Activated CD4-positive, alpha-beta T cell treated with anti-CD3 and anti-CD28 coated beads, Interleukin-2, amount 50 U/mL, for 4 hours (primary cell): Measurements from ENCODE around the gene HIGD2A.
"Not testable (repeated sequence)": the region's sequence is repeated elsewhere in the genome, so short reads cannot be mapped to it uniquely, and the experiment has no call there.

ENCODE experiments used
- DNase-seq, 2 experiments: peaks; one replicate each; pipeline ENCODE4 v3.0.0-alpha.2; 2020

Gene HIGD2A

DNA sequence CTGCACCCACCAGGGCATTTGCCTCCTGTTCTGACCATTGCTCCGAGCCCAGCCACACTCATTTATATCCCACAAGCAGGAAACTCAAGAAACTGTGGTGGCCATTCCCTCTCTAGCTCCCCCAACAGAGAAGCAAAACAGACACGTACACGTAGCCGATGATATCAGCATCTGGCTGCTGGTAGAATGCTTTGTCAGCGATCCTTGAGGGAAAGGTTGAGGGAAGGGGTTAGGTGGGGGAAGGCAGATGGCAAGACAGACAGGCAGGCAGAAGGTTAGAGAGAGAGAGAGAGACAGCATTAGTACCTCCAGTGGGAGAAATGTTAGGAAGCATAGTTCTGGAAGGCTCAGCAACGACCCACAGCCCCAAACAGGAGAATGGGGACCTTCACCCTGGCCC is 7.8 kb downstream of the HIGD2A start:
- no peak for DNase-seq

DNA sequence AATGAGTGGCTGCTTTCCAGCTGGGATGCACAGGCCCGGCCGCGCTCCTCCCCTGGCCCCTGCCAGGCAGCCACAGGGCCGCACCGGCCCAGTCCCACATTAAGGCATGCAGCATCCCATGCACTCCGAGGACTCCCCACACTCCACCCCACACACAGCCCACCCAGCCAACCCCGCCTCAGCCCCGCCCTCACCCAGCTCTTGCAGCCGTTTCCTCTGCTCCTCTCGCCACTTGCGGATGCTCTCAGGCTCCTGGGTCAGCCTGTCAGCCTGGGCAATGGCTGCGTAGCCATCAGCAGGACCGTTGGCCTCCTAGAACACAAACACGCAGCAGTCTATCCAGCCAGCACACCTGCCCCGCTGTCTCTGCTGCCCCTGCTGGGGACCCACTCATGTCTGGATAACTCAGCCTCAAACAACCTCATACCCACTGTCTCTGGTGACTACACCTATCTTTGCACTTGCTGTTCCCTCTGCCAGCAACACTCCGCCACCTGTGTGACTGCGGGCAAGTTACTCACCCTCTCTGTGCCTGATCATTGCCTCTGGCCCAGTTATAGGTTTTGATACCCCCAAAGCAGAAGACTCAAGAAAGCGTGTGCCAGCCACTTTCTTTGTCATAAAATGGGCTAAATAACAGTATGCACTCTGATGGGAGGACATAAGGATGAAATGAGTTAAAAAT is 9.3 kb downstream of the HIGD2A start:
- no peak for DNase-seq

DNA sequence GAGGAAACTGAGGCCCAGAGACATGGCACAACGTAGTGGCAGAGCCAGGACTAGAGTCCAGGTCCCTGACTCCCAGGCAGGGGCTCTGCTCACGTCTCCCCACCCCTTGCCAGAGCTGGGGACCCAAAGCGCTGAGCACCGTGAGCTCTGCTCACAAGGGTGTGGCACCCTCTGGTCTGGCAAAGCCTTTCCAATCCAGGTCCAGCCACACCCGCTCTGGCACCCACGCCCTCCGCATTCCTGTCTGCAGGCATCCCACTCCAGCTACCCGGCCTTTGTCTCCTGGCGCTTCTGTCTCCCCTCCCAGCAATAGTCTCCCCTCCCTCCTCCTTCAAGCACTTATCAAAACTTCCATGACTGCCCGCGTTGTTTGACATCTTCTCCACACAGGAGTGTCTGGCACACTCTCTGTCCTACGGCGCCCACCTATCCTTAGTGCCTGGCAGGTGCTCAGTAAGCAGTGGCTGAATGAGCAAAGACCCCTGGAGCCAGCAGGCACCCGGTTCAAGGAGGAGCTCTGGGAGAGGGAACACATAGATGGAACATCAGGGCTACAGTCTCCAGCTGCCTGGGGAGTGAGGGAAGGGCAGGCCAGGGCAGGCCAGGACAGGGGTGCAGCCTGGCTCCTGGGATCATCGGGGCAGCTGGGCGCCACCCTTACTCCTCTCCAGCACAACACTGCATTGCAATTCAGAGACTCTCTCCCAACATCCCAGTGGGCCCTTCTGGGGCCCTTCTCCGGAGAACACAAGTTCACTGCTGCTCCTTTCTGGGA is 12.0 kb downstream of the HIGD2A start:
- no peak for DNase-seq

DNA sequence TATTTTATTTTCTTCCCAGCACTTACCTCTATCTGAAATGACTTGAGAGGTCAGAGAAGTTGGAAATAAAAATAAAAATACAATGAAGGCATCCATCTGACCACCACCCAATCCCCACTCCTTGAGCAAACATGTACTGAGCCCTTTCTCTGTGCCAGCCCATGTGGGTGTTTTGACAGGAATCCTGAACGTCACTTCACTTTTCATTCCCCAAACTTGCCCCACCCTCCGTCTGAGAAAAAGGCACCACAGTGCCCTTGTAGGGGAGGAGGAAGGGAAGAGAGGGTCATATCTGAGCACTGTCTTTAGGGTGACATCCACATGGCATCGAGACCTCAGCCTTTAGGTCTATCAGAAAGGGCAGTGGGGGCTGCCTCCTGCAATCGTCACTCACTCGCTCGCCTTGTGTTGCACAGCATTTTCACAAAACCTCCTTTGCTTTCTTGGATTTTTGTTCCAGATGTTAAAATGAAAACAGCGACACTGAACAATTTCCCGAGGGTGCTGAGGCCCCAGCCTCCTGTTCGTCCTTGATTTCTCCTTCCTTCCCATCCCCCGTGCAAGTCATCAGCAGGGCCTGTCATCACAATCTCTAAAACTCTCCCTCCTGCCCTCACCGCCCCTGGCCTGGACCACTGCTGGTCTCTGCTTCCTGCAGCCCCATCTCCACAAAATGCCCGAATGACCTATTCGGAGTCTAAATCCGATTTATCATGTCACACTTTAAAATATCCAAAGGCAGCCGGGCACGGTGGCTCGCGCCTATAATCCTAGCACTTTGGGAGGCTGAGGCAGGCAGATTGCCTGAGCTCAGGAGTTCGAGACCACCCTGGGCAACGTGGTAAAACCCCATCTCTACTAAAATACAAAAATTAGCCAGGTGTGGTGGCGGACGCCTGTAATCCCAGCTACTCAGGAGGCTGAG is 13.0 kb downstream of the HIGD2A start:
- no peak for DNase-seq

GRCh38 chr5:176405656-176406435 is 17.3 kb downstream of the HIGD2A start:
- DNase-seq: no peak

- DNase-seq: no peak
Measured at GRCh38 chr5:176406436-176407052, 18.0 kb downstream of the HIGD2A start.

DNA sequence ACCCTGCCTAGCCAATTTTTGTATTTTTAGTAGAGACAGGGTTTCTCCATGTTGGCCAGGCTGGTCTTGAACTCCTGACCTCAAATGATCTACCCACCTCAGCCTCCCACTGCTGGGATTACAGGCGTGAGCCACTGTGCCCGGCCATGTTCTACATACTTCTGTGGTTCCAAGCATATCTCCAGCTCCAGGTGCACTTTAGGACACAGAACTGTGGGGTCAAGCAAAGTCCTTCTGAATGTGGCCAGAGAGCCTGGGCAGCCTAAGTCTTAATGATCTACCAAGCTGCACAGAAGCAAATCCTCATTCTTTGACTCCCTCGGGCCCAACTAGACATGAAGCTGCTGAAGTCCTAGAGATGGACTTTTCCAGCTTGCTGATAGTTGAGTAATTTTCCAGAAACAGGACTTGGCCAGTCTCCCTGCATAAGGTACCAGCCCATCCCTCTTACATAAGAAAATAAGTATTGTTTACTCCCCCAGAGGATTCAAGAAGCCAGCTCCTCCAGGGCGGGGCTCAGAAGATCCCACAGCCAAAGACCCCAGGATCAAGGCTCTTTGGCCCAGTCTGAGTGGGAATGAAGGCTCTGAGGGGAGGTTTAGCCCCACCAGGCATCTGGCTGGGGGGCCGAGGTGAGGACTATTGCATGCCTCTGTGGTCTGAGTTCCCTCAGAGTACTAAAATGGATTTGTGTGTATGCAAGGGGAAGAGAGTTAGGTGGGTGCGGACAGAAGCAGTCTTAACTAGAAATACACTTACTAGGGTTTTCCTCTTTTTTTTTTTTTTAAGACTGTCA is 19.1 kb downstream of the HIGD2A start:
- DNase-seq: no peak

- not testable (repeated sequence) for DNase-seq
Measured at GRCh38 chr5:176408252-176408573, 19.7 kb downstream of the HIGD2A start.

GRCh38 chr5:176408590-176408989 is 20.0 kb downstream of the HIGD2A start:
- no peak for DNase-seq

GRCh38 chr5:176409765-176410164 is 21.2 kb downstream of the HIGD2A start:
- DNase-seq: no peak

GRCh38 chr5:176410486-176411180 is 22.1 kb downstream of the HIGD2A start:
- DNase-seq: no peak

DNA sequence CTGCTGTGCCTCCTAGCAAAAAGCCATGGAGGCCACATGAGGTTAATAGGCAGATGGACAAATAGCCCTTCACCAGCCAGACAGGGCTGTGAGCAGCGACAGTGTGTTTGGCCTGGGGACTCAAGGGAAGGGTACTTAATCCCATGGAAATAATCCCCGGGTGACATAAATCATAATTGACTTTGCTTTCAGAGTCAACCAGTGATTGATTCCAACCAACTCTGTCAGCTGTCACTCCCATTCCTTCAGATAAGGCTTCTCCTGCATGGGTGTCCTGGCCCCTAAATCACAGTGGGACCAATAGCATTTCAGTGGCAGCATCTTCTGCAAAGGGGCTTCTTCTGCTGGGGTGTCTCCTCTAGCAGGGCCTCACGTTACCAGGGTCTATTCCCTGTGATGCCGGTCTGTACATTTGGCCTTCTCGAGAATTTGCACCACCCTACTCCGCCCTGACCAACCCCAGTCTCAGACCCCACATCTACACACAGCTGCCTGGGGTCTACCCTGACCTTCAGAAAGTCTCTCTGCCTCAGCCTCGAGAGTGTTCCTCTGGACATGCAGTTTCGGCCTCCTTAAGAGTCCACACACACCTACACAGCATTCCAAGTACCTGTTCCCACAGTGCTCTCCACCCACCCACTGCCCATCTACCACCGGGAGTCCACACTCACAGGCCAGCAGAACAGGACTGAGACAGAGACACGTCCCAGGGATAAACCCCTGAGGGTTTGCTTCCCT is 24.1 kb downstream of the HIGD2A start:
- DNase-seq: no peak

- DNase-seq: no peak
Measured at GRCh38 chr5:176413255-176413565, 24.7 kb downstream of the HIGD2A start.

DNA sequence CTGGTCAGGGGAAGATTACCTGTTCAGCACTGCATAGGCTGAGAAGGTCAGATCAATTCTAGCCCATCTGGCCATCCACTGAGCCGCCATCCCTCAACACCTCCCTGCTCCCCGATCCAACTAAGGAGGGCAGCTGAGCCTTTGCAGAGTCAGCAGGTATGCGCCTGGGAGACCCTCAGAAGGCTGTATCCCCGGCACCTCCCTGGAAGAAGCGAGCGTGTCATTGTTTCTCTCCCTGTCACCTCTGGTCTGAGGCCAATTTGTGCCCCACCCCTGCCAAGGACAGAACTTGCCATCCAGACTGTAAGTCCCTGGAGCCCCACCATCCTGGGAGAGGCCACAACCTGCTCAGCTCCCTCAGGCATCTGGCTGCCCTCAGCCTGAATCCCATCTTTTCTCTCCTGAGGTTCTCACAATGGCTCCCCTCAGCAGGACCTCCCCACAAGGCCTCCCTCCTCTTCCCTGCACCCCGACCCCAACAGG is 25.2 kb downstream of the HIGD2A start:
- DNase-seq: no peak

DNA sequence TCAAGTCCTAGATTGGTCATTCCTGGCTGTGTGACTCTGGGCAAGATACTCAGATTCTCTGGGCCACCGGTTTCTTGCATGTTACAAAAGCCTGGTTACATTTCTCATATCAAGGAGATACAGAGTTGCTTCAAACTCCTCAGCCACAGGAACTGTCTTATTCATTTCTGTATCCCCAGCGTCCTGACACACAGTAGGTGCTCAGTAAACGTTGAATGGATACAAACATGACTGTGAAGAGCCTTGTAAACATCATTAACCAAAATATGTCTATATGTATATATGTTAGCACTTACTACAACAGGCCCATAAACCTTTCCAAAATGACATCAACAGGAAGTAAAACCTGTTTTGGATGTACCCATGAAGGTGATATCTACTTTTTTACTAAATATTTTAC is 26.2 kb downstream of the HIGD2A start:
- no peak for DNase-seq

GRCh38 chr5:176415240-176415951 is 26.8 kb downstream of the HIGD2A start:
- no peak for DNase-seq

GRCh38 chr5:176415952-176416924 is 27.7 kb downstream of the HIGD2A start, which contains the start of gene CLTB:
Gene CLTB, minus strand, starts transcription at chr5:176416539. Its CDS starts 176 bp downstream, at chr5:176416363.
- DNase-seq: peak; percentile 83 to 86

DNA sequence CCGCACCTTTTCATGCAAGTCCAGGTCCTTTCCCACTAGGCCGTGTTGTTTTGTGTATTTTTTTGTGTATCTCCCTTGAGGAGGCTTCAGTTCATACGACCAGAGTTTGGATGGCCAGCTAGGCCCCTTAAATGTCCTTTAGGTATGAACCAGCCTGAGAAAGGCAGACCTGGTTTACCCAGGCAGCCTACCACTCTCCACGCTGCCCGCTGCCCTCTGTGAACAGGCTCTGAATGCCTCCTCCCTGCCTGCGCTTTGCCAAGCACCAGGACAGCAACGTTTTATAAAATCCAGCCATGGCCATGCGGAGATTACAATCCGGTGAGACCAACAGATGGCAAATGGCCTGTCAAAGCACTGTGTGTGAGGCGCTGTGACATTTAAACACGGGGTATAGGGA is 28.4 kb downstream of the HIGD2A start:
- no peak for DNase-seq
